GM08714 (cell line): ENCODE measurements around the gene GMPPA.

Source experiments
- H3K4me3 ChIP-seq: fragments of 200-500 bp; sonication (Bioruptor generic); 2 replicates; pipeline ENCODE4 v1.5.1; 2014; ENCODE audit warnings: mild to moderate bottlenecking, low read length, inconsistent platforms
- ZNF274 ChIP-seq: IDR thresholded peaks from 2 replicates; pipeline ENCODE4 v1.6.1; 2012; ENCODE audit warnings: mild to moderate bottlenecking, low read depth, low read length

GMPPA gene

DNA sequence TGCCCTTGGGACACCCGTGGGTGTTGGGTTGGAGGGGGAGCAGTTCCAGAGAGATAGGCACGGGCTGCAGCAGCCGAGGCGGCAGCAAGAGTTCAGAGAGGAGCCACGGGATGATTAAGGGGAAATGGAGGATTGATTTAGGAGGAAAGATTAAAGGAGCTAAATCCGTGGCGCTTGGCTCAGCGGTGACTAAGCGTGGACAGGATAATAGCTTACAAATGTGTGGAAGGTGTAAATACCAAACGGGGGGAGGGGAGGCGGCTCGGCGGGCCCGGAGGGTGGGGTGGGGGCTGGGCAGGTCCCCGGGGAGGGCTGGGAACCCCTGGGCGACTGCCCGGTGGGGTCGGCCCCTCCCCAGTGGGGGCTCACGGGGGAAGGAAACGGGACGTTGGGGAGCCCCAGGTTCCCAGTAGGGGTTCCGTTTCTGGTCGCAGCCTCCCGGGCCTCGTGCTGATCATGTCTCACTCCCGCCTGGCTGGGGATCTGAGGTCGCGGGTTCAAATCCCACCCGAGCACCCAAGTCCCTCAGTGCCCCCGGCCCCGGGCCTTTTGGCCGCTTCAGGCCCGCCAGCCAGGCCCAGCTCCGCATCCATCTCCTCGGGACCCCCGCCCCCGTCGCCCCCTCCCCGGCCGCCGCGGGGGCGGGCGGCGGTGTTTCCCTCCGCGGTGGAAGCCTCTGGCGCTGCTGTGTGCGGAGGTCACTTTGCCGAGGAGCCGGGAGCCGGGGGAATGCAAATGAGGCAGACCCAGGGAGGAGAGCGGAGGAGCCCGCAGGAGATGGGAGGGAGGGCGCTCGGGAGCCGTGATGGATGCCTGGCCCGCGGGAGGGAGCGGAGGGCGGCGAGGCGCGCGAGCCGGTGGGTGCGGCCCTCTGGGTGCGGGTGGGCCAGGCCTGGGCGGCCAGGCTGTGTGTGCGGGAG lies 23.7 kb downstream of the GMPPA start:
- H3K4me3 ChIP-seq: no peak overlapping the region

GRCh38 chr2:219523031-219523671 lies 24.5 kb downstream of the GMPPA start:
- H3K4me3 ChIP-seq: no peak overlapping the region
- no peak for TF ChIP-seq ZNF274

More for the DNA sequence above, 23.7 kb downstream of the GMPPA start:
- no peak for TF ChIP-seq ZNF274

- no peak overlapping the region for H3K4me3 ChIP-seq
- TF ChIP-seq ZNF274: no peak
Measured at GRCh38 chr2:219524817-219525216, 26.1 kb downstream of the GMPPA start.

DNA sequence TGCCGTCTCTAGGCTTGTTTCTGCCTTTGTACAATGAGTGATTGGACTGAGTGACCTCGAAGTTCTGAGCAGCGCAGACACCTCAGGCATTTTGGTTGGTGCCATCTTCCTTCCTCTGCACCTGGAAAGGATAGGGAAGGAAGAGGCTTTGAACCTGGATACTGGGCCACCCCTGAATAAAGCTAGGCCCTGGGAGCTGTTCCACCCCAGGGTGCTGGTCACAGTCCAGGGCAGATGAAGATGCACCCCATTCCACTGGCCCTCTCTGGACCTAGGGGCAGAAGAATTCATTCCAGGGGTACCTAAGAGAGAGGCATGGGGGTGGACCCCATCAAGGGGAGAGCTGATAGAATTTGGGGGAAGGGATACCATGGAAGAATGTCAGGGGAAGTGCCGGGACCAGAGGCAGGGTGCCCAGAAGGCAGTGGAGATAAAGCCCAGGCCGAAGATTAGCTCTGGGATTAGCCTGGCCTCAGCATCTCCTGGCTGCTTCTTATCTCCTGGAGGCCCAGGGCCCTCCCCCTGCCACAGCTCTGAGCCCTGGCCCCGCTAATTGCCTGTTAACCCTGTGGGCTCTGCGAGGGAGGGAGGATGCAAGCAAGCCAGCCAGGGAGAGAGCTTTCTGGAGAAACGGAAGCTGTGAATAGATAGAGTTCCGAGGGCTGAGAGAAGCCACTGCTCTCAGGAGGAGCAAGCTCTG lies 27.0 kb downstream of the GMPPA start:
- H3K4me3 ChIP-seq: no peak overlapping the region
- TF ChIP-seq ZNF274: no peak

DNA sequence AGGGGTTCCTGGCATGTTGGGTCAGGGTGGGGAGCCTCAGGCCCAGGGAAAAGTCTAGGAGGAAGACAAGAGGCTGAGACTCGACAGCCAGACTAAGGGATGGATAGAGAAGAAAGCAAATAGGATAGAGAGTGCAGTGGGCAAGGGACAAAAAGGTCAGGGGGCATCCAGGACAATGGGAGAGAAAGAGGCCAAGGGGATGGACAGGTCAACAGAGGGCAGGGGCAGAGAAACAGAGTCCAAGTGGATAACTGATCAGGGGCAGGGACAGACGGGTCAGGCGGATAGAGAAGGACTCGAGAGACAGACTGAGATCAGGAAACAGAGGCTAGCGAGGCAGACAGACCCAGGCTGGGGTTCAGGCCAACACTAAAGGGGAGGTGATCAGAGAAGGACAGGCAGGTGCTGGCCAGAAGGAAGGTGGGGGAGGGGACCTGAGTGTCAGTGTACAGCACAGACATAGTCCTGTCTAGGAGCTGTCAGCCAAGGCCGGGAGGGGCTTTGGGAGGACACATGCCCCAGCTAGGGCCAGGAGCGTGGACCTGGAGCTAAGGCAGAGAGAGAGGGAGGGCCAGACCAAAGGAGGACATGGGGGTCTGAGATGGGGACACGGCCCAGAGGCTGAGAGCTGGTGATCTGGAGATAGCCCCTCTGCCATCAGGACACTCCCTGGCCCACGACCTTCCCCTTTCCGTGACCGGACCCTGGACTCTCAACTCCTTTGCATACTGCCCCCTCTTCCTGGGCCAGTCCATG lies 27.8 kb downstream of the GMPPA start:
- no peak overlapping the region for H3K4me3 ChIP-seq
- TF ChIP-seq ZNF274: no peak

DNA sequence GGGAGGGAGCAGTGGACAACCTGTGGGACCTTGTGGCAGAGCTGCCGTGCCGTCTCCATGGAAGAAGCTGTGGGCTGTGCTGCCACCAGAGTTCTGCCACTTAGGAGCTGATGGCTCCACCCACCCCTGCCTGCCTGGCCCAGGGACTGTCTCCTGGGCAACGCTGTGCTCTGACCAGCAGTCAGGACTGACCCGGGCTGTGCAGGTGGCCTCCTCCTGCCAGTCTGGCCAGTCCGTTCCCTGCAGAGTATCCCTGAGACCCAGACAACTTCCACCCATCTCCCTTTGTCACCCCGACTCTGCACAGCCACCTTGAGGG lies 28.3 kb downstream of the GMPPA start:
- H3K4me3 ChIP-seq: no peak overlapping the region
- no peak for TF ChIP-seq ZNF274

DNA sequence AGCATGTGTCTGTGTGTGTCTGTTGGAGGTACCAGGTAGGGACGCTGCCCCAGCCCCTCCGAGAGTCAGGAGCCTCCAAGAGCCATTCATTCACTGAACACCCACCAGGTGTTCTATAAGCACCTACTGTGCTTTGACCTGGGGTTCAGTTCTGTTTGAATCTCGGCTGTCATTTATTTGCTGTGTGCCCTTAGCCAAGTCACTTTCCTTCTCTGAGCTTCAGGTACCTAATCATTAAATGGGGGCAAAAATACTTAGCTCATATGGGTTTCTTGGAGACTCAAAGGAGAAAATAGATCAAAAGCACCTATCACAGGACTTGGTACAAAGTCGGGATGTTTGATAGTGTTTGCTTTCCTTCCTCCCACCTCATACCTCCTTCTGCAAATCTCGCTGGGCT lies 28.8 kb downstream of the GMPPA start:
- no peak overlapping the region for H3K4me3 ChIP-seq
- no peak for TF ChIP-seq ZNF274

GRCh38 chr2:219530048-219530963 lies 31.6 kb downstream of the GMPPA start:
- TF ChIP-seq ZNF274: no peak
- H3K4me3 ChIP-seq: no peak overlapping the region

GRCh38 chr2:219531639-219532377 lies 33.1 kb downstream of the GMPPA start:
- H3K4me3 ChIP-seq: no peak overlapping the region

GRCh38 chr2:219532378-219532649 lies 33.6 kb downstream of the GMPPA start:
- H3K4me3 ChIP-seq: no peak overlapping the region
- TF ChIP-seq ZNF274: no peak

More at GRCh38 chr2:219531639-219532377, 33.1 kb downstream of the GMPPA start:
- no peak for TF ChIP-seq ZNF274

- TF ChIP-seq ZNF274: no peak
- no peak overlapping the region for H3K4me3 ChIP-seq
Measured at GRCh38 chr2:219533930-219534661, 35.4 kb downstream of the GMPPA start.

GRCh38 chr2:219536425-219536824 lies 37.7 kb downstream of the GMPPA start:
- TF ChIP-seq ZNF274: no peak

More at GRCh38 chr2:219536425-219536824, 37.7 kb downstream of the GMPPA start:
- no peak overlapping the region for H3K4me3 ChIP-seq
